NCI-H524 (cell line): ENCODE data around the gene GUCY2C.
"Not testable (repeated sequence)": the region's sequence is repeated elsewhere in the genome, so short reads cannot be mapped to it uniquely, and the experiment has no call there.

Source experiments
- DNase-seq, 2 experiments: peaks; one replicate each; lab custom pipeline; 2025; lab: John Stamatoyannopoulos, UW

Gene GUCY2C

DNA sequence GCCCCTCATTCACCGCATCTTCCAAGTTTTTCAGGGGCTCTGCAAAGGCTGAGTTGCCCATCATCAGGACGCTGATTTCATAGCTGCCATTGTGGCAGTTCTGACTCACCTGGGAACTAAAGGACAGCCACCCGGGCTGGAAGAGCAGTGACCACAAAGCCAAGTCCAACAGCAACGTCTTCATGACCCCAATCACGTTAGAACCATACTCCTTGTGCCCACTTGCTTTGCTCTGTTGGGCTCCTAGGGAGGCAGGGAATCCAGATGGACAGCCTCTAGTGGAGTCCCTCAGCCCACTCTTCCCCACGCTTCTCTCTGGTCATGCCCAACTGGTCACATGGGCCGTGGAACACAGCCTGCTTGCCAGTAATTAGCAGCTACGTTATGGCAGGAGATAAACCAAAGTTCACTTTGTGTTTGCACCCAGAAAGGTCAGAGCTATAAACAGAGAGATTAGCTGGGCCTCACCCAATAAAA, at the start of gene GUCY2C:
TSS of gene GUCY2C (minus strand) at position 335 of the 477 bp plus-strand sequence. CDS start at position 184, 151 bp downstream.
- no peak for DNase-seq

DNA sequence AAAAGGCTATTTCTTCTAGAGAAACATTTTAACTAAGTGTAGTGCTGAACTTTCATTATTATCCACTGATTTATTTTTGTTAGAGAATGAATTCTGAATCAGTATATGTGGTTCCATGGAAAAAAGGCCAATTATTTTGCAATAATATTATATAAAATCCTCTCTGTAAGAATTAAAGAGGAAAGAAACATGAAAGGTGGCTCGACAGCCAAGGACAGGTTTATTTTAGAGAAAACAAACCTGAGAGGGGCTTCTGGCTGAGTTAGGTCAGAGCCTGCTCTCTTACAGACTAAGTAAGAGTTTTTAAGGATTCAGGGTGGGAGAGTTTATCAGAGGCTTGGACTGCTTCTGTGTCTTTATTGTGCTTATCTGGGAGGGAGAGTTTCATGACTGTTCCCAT, 46.7 kb upstream of the GUCY2C start:
- DNase-seq = no peak

DNA sequence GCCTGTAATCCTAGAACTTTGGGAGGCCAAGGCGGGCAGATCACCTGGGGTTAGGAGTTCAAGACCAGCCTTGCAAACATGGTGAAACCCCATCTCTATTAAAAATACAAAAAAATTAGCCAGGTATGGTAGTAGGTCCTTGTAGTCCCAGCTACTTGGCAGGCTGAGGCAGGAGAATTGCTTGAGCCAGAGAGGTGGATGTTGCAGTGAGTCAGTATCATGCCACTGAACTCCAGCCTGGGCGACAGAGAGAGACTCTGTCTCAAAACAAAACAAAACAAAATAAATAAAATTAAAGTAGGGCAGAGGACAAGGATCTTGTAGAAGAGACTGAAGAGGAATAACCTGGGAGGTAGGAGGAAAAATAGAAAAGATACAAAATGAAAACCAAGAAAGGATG, 45.5 kb upstream of the GUCY2C start:
- DNase-seq = no peak

DNA sequence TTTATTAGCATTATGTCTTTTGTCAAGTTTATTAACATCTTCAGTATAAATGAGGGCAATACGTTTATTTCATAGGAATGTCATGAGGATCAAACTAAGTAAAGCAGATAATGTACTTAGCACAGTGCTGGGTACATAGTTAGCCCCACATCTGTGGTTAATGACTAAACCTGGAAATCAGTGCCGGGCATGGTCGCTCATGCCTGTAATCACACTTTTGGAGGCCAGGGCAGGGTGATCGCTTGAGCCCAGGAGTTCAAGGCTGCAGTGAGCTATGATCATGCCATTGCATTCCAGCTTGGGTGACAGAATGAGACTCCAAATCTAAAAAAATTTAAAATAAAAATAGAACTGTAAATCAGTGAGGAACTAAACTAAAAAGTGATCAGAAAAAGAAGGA, 44.8 kb upstream of the GUCY2C start:
- no peak for DNase-seq

DNA sequence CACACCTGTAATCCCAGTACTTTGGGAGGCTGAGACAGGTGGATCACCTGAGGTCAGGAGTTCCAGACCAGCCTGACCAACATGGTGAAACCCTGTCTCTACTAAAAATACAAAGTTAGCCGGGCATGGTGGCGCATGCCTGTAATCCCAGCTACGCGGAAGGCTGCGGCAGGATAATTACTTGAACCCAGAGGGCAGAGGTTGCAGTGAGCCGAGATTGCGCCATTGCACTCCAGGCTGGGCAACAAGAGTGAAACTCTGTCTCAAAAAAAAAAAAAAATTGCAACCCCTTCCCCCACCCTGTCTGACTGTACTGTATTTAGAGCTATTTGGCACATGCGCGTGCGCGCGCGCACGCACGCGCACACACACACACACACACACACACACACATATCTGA, 40.0 kb upstream of the GUCY2C start:
- not testable (repeated sequence) for DNase-seq

DNA sequence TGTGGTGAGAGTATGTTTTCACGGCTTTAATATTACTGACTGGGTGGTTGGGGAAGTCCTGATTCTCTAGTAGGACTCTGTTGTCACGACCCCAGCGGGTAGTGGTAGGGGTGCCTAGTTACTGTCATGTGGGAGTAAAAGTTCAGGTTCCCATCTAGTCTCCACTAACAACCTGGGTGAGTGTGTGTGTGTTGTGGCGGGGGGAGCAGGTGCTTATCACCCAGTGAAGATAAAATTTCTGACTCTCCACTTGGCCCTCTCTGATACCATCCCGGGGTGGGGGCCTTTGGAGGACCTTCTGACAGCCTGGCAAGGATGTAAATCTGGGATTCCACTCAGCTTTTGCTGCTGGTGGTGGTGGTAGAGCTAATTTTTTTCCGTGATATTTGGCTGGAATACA, 35.4 kb upstream of the GUCY2C start:
- no peak for DNase-seq

DNA sequence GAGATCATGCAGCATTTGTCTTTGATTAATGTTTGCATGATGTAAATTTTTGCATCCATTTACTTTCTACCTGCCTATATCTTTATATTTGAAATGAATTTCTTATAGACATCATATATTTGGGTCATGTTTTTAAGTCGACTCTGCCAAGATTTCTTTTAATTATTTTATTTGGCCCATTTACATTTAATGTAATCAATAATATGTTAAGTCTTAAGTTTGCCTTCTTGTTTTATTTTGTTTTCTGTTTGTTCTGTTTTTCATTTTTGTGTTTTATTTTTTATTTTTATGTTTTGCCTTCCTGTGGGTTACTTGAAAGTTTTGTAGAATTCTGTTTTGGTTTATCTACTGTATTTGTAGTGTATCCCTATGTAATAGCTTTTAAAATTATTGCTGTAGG, 33.2 kb upstream of the GUCY2C start:
- DNase-seq = no peak

DNA sequence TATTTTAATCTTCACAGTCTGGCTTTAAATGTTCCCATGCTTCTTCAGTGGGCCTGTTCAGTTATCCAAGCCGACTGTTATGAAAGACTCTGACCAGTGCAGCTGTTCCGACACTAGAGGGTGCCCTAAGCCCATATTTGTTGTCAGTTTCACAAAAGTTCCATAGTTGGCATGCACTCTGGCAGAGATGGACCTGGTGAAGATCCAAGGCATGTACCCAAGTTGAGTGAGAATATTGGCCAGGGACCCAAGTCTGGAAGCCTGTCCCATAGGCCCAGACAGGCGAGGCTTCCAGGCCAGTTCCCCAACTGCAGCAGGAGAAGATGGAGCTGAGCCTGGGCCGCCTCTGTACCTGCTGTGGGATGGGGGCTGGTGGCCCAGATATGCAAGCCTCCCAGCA, 27.4 kb upstream of the GUCY2C start:
- peak; percentile 17 to 63 for DNase-seq

DNA sequence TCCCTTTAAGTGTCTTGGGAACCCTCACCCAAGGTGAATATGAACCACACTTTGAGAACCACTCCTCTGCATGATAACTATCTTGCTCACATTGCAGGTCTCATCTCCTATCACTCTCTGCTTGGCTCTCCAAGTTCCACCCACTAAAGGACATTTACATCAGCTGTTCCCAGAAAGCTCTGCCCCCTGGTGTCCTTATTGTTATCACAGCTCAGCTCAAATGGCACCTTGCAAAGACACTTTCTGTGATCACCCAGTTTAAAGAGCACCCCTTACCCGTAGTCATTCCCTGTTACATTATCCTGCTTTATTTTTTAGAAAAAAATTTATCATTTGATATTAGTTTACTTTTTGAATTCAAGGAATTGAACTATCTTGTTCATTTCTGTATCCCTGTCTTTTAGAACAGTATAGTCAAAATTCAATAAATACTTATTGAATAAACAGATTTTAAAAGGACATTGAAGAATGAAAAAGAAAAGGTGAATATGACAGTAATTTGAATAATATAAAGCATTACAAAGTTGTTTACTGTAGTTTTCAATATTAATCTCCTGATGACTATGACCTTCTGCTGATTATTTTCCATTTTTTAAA, 20.5 kb upstream of the GUCY2C start:
- DNase-seq = peak in 1 of 2 experiments; percentile 36

DNA sequence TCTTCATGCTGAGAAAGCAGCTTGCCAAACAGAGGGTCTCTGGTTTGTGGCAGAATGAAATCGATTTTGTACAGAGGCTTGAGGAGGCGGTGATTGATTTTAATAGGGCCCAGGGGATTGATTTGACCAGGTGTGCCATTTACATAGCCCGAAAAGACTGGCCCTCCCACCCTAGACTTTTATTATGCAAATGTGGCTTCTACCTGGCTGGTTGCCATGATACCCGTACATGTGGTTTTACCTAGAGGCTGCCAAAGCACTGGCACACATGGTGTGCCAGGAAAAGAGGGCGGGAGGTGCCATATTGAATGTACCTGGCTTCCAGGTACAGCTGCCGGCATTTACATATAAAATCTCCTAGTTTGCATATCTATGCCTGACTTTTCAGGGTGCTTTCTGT, 18.0 kb upstream of the GUCY2C start:
- no peak for DNase-seq

DNA sequence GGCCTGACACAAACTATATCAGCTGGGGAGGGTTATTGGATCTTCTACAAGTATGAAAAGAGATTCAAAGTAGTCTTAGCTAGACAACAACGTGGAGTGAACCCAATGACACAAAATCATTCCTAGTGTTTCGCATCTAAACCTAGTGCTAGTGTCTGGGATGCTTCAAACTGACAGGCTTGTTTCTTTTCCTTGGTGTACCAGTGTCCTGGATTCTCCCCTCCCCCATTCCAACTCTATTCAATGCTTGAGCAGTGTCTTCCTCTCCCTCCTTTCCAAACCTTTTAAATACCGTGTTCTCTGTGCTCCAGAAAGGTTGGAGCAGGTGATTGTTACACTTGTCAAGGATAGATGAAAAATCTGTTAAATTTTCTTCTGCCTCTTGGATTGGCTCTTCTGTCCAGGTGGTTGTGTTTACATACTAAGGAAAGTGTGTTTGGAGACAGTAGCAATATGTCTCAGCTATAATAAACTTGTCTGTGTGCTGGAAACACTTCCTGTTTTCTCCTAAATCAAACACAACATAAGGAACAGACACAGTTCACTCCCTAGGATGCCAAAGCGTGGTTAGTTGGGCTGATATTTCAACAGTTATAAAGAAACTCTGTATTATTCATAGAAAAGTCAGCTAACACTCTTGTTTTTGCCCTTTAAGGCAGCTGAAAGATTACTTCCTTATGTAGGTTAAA, 14.4 kb upstream of the GUCY2C start:
- no peak for DNase-seq

DNA sequence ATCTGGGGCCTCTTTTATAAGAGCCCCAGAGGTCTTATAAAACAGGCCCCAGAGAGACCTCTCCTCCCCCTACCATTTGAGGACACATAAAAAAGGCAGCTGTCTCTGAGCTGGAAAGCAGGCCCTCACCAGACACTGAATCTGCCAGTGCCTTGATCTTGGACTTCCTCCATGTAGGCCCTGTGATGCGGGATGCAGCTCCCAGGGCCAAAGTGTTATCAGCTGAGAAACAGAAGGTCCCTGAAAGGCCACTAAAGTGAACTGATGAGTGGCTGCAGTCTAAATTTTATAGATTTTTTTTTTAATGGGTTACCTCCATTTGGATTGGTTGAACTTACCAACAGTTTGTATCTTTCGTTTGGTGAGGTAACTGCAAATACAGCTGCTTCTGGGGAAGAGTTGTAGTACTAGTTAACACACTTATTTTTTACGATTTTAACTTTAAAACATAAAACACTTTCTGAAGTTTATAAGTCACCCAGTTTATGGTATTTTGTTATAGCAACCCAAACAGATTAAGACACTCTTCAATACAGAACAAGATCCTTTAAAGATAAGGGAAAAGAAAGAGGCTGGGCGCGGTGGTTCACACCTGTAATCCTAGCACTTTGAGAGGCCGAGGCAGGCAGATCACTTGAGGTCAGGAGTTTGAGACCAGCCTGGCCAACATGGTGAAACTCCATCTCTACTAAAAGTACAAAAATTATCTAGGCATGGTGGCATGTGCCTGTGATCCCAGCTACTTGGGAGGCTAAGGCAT, 5.6 kb upstream of the GUCY2C start:
- no peak for DNase-seq

DNA sequence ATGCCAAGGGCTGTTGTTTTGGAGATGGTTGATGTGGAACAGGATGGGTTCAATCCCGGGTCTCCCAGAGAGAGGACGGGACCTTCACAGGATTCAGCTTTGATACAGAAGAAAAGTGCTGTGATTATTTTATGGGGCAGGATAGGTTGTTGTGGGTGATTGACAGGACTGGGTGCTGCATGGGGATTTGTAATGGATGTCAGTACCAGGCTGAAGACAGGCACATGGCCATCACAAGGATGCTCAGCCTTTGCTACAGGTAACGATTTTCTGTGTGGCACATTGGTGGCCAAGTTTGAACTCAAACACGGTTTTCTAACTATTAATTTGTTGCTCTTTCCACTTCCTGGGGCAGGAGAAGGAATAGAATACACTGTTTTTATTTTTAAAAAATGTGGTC, 4.5 kb upstream of the GUCY2C start:
- DNase-seq = no peak

DNA sequence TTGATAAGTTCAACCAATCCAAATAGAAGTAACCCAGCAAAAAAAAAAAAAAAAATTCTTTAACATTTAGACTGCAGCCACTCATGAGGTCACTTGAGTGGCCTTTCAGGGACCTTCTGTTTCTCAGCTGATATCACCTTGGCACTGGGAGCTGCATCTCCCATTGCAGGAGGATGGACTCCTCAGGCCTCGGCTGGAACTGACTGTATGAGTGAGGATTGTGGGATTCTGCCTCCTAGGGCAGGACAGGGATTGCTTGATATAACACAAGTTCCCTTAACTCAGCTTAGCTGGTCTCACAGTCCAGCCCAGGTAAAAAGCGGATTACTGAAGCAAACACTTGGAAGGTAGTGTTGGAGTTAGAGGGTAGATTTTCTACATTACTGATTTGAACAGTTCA, 3.5 kb upstream of the GUCY2C start:
- no peak for DNase-seq

DNA sequence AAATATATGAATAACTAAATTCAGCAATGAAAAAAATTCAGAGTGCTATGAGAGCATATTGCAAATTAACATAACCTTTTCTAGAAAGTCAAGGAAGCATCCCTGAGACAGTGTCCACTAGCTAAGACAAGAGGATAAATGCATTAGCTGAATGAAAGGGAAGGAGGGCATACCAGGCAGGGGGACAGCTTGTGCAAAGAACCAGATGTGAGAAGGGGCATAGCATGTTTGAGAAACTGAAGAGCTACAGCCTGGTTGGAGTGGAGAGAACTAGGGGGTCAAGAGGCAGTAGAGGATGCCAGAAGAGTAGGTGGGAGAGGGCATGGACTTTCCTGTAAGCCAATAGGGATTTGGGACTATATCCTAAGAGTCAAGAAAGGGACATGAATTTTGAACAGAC, 2.2 kb upstream of the GUCY2C start:
- DNase-seq = no peak

DNA sequence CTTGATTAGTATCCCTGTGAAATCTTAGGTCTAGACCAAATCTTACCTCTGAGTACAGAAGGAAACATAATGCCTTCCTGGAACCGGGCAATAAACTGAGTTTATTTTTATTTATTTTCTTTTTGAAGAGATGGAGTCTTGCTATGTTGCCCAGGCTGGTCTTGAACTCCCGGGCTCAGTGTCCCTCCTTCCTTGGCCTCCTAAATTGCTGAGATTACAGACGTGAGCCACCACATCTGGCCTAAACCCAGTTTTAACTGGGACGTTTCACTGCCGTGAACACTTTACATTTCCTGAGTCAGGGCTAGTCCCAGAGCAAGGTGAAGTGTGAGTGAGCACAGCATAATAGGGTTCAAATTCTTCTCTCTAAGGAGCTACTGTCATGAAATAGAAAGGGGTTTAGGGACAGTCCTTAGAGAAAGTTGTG, 671 bp downstream of the GUCY2C start:
- DNase-seq = no peak

DNA sequence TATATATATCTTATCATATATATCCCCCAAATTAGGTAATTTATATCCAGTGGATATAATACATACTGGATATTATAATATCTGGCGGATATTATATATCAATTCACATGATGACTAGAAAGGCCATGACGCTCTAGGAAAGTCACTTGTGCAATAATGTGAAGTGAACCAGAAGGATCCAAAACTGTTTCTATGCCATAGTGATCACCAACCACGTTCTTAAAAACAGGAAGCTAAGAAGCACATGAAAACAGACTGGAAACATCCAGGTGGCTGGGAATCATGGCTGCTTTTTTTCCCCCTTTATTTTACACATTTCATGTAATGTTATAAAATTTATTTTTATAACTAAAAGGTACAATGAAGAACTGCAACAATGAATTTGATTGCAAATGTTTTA, 1.4 kb downstream of the GUCY2C start:
- DNase-seq = no peak

DNA sequence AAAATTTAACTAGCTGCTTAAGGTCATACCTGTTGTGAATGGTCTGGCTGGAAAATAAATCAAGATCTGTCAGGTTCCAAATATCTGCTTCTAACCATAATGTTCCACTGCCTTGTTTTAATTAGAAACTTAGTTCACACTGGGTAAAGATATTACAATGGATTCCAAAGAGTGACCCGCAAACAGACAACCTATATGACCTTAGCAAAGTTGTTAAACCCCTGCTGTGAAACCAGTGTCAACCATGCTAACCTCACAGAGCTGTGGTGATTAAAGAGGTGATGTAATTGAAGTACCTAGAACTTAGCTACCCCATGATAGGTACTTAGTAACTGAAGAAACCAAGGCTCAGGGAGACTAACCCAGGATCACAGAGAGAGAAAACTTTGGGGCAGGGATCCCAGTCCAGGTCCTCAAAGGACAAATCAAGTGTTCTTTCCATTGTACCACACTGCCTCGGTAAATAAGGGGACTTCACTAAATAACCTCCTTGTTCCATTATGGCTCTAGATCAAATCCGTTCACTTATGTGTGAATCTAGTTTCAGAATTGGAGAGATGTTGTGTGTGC, 2.2 kb downstream of the GUCY2C start:
- DNase-seq = no peak

DNA sequence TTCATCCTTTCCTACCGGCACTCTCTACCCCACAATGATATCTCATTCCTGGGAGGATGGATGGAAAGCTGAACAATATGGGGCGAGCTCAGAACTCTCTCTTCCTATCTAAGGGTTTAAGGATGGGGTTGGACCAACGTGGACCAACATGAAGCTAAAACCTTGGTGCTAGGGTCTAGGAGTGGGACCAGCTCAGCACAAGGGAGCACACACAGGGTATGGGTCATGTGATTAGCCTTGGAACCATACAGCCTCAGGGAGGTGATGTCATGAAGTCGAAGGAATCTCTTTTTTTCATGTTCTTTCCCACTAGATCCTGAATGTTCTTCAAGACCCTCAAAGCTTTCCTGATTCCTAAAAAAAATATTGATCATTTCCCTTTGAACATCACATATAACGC, 3.3 kb downstream of the GUCY2C start:
- no peak for DNase-seq

DNA sequence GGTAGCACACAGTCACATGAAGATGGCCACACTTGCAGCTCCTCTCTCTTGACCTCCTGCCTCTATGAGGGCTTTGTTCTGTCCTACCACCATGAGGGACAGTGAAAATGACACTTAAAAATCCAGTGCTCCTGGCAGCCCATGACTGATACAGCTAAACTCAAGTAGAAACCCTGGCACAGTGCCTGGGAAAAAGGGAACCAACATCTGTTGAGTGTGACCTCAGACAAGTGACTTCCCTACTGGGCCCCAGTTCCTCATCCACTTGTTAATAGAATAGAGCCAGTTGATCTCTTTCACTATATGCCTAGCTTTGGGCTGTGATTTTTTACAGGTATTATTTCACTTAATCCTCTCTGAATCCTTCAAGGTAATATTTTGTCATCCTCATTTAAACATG, 4.8 kb downstream of the GUCY2C start:
- peak; percentile 48 to 79 for DNase-seq

DNA sequence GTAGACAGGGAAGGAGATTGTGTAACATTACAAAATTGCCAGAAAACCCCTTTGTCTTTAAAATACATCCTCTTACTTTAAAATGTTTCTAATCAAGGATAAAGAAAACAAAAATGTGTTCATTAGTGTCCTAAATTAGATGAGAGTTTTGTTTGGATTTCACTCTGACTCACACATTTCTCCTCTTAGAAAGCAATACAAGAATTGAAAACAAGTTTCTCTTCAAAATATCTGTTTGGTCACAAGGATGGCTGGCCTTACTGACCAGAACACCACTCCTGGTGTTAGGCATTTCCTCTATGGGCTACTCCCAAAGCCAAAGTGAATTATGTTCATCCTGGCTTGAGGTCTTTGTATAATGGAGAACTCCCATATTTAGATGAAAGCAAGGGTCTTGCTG, 6.4 kb downstream of the GUCY2C start:
- no peak for DNase-seq

DNA sequence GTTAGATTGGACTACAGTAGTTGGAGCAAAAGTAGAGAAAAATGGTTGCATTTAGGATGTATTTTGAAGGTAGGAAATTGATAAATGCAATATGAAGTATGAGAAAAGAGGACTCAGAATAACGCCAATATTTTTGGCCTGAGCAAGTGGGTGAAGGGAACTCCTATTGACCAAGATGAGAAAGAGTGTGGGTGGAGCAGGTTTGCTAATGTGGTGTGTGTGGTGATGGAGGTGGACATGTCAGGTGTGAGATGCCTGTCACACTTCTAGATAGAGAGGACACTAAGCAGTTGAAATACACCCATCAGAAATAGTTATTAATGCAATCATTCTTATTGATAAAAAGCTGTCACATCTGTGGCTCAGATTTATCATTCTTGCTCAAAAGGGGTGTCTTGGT, 7.3 kb downstream of the GUCY2C start:
- DNase-seq = no peak

DNA sequence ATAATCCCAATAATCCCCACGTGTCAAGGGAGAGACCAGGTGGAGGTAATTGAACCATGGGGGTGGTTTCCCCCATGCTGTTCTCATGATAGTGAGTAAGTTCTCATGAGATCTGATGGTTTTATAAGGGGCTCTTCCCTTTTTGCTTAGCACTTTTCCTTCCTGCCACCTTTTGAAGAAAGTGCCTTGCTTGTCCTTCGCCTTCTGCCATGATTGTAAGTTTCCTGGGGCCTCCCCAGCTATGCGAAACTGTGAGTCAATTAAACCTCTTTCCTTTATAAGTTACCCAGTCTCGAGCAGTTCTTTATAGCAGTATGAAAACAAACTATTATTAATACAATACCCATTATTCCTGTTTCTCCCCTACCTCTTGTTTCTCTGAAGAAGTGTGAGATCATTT, 14.2 kb downstream of the GUCY2C start:
- not testable (repeated sequence) for DNase-seq
